ENCODE results near the gene LRBA.
"Not testable (repeated sequence)": the region's sequence is repeated elsewhere in the genome, so short reads cannot be mapped to it uniquely, and the experiment has no call there.

The LRBA gene

GRCh38 chr4:151029537-151029936, 14.5 kb upstream of the LRBA start:
- Histone ChIP-seq H3K79me2 (ENCODE audit: insufficient read depth, low read length) (no peaks in the 10 kb centered on the region), H3F3A (ENCODE audit: insufficient read depth, low read length) (no peaks in the 10 kb centered on the region), H3K9me2 (ENCODE audit: low read depth, low read length) (no peaks in the 10 kb centered on the region), H3K4me1 (ENCODE audit: insufficient read depth, low read length, severe bottlenecking) (peaks cover 5% of the 10 kb centered on the region), H3K27ac (ENCODE audit: low read depth, low read length, poor library complexity, severe bottlenecking) (no peak overlapping the region), H3K9ac (ENCODE audit: low read length) (no peak overlapping the region), H3K36me3 (ENCODE audit: insufficient read depth, low read length) (no peaks in the 10 kb centered on the region), H3K4me3 (ENCODE audit: low read depth, low read length, poor library complexity, severe bottlenecking) (no peak overlapping the region), H2AFZ (ENCODE audit: low read length) (no peak overlapping the region), H3K9me3 (ENCODE audit: low read length) (no peaks in the 10 kb centered on the region), H3K4me2 (ENCODE audit: low read length) (no peak overlapping the region), H3K27me3 (ENCODE audit: insufficient read depth, low read length) (no peaks in the 10 kb centered on the region), H4K20me1 (ENCODE audit: insufficient read depth, low read length) (no peaks in the 10 kb centered on the region)
- no peak for TF ChIP-seq EZH2 (IDR thresholded peaks at IDR 0.05; ENCODE audit: borderline replicate concordance, low read length)
- no peak for TF ChIP-seq CTCF (IDR thresholded peaks at IDR 0.05; ENCODE audit: low read length)

- not testable (repeated sequence) for H3K27ac ChIP-seq (ENCODE audit: low read depth, low read length, poor library complexity, severe bottlenecking); H3K79me2 ChIP-seq (ENCODE audit: insufficient read depth, low read length); H3K4me3 ChIP-seq (ENCODE audit: low read depth, low read length, poor library complexity, severe bottlenecking); H2AFZ ChIP-seq (ENCODE audit: low read length); H3K4me1 ChIP-seq (ENCODE audit: insufficient read depth, low read length, severe bottlenecking); H3K9me2 ChIP-seq (ENCODE audit: low read depth, low read length); H3K4me2 ChIP-seq (ENCODE audit: low read length); H3K36me3 ChIP-seq (ENCODE audit: insufficient read depth, low read length); H4K20me1 ChIP-seq (ENCODE audit: insufficient read depth, low read length); H3K9me3 ChIP-seq (ENCODE audit: low read length); H3K9ac ChIP-seq (ENCODE audit: low read length); H3F3A ChIP-seq (ENCODE audit: insufficient read depth, low read length); H3K27me3 ChIP-seq (ENCODE audit: insufficient read depth, low read length)
Measured at GRCh38 chr4:151029006-151029405, 13.9 kb upstream of the LRBA start.

- no peak overlapping the region for H2AFZ ChIP-seq (ENCODE audit: low read length)
- H3K79me2 ChIP-seq (ENCODE audit: insufficient read depth, low read length): no peaks in the 10 kb centered on the region
- H3K27ac ChIP-seq (ENCODE audit: low read depth, low read length, poor library complexity, severe bottlenecking): no peak overlapping the region
- H3K27me3 ChIP-seq (ENCODE audit: insufficient read depth, low read length): no peaks in the 10 kb centered on the region
- H3K4me1 ChIP-seq (ENCODE audit: insufficient read depth, low read length, severe bottlenecking): no peaks in the 10 kb centered on the region
- H3K4me2 ChIP-seq (ENCODE audit: low read length): no peak overlapping the region
- no peaks in the 10 kb centered on the region for H3F3A ChIP-seq (ENCODE audit: insufficient read depth, low read length)
- H3K9me3 ChIP-seq (ENCODE audit: low read length): no peaks in the 10 kb centered on the region
- no peak overlapping the region for H3K9ac ChIP-seq (ENCODE audit: low read length)
- no peak for TF ChIP-seq EZH2 (IDR thresholded peaks at IDR 0.05; ENCODE audit: borderline replicate concordance, low read length)
- TF ChIP-seq CTCF (IDR thresholded peaks at IDR 0.05; ENCODE audit: low read length): no peak
- H3K9me2 ChIP-seq (ENCODE audit: low read depth, low read length): no peaks in the 10 kb centered on the region
- no peaks in the 10 kb centered on the region for H4K20me1 ChIP-seq (ENCODE audit: insufficient read depth, low read length)
- H3K36me3 ChIP-seq (ENCODE audit: insufficient read depth, low read length): no peaks in the 10 kb centered on the region
- no peak overlapping the region for H3K4me3 ChIP-seq (ENCODE audit: low read depth, low read length, poor library complexity, severe bottlenecking)
Measured at GRCh38 chr4:151025759-151026158, 10.7 kb upstream of the LRBA start.

- no peaks in the 10 kb centered on the region for H3F3A ChIP-seq (ENCODE audit: insufficient read depth, low read length)
- TF ChIP-seq EZH2 (IDR thresholded peaks at IDR 0.05; ENCODE audit: borderline replicate concordance, low read length): no peak
- TF ChIP-seq CTCF (IDR thresholded peaks at IDR 0.05; ENCODE audit: low read length): no peak
- no peaks in the 10 kb centered on the region for H3K9me3 ChIP-seq (ENCODE audit: low read length)
- no peaks in the 10 kb centered on the region for H3K36me3 ChIP-seq (ENCODE audit: insufficient read depth, low read length)
- H3K4me3 ChIP-seq (ENCODE audit: low read depth, low read length, poor library complexity, severe bottlenecking): no peak overlapping the region
- H3K4me2 ChIP-seq (ENCODE audit: low read length): no peak overlapping the region
- H3K9me2 ChIP-seq (ENCODE audit: low read depth, low read length): no peaks in the 10 kb centered on the region
- H3K27ac ChIP-seq (ENCODE audit: low read depth, low read length, poor library complexity, severe bottlenecking): no peak overlapping the region
- H3K27me3 ChIP-seq (ENCODE audit: insufficient read depth, low read length): no peaks in the 10 kb centered on the region
- H3K4me1 ChIP-seq (ENCODE audit: insufficient read depth, low read length, severe bottlenecking): no peaks in the 10 kb centered on the region
- H3K9ac ChIP-seq (ENCODE audit: low read length): no peak overlapping the region
- H4K20me1 ChIP-seq (ENCODE audit: insufficient read depth, low read length): no peaks in the 10 kb centered on the region
- H3K79me2 ChIP-seq (ENCODE audit: insufficient read depth, low read length): no peaks in the 10 kb centered on the region
- no peak overlapping the region for H2AFZ ChIP-seq (ENCODE audit: low read length)
Measured at GRCh38 chr4:151022586-151022985, 7.5 kb upstream of the LRBA start.

All from OCI-LY1 (cell line).